WERI-Rb-1 (cell line): ENCODE data around the gene IGFBP4.

Source experiments
- DNase-seq: peaks from one replicate; pipeline ENCODE4 v3.0.0-alpha.2; 2020
- H3K27ac ChIP-seq: fragments of 250-450 bp; sonication (Bioruptor Pico); 2 replicates; pipeline ENCODE4 v1.5.1; 2020; ENCODE audit warnings: mild to moderate bottlenecking, moderate library complexity
- H3K27me3 ChIP-seq: fragments of 250-450 bp; sonication (Bioruptor Pico); 2 replicates; pipeline ENCODE4 v1.5.1; 2021; ENCODE audit warnings: mild to moderate bottlenecking, low read depth, moderate library complexity; ENCODE audit not compliant: insufficient read depth, severe bottlenecking
- H3K36me3 ChIP-seq: fragments of 250-450 bp; sonication (Bioruptor Pico); 2 replicates; pipeline ENCODE4 v1.5.1; 2020; ENCODE audit warnings: mild to moderate bottlenecking, moderate library complexity
- H3K4me3 ChIP-seq: 2 replicates; pipeline ENCODE4 v1.5.1; 2011; ENCODE audit warnings: low read depth, mild to moderate bottlenecking, control low read depth, low read length
- H3K9me3 ChIP-seq: fragments of 250-450 bp; sonication (Bioruptor Pico); 2 replicates; pipeline ENCODE4 v1.5.1; 2021; ENCODE audit warnings: mild to moderate bottlenecking, moderate library complexity; ENCODE audit not compliant: severe bottlenecking
- TF ChIP-seq, protein P1 (sequence below): IDR thresholded peaks from 2 replicates; pipeline ENCODE4 v1.5.1; 2011; ENCODE audit warnings: low read depth, mild to moderate bottlenecking, control low read depth, inconsistent platforms, low read length

Gene IGFBP4

DNA sequence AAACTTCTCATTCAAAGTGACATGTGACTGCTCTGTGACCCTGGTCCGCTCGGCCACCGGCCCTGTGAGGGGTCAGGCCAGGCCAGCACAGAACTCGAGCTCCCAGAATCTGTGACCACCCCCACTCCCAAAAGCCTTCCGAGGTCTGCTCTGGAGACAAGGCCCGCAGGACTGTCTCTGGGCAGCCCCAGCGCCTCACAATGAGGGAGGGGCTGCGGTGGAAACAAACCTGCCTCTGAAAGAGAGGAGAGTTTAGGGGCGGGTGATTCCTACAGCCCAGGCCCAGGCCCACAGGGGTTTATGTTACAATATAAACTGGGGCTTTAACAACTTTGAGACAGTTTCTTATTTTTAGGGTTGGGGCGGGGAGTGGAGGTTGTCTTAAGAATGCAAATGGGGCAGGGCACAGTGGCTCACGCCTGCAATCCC lies 19.9 kb downstream of the IGFBP4 start:
- TF ChIP-seq, protein P1, sequence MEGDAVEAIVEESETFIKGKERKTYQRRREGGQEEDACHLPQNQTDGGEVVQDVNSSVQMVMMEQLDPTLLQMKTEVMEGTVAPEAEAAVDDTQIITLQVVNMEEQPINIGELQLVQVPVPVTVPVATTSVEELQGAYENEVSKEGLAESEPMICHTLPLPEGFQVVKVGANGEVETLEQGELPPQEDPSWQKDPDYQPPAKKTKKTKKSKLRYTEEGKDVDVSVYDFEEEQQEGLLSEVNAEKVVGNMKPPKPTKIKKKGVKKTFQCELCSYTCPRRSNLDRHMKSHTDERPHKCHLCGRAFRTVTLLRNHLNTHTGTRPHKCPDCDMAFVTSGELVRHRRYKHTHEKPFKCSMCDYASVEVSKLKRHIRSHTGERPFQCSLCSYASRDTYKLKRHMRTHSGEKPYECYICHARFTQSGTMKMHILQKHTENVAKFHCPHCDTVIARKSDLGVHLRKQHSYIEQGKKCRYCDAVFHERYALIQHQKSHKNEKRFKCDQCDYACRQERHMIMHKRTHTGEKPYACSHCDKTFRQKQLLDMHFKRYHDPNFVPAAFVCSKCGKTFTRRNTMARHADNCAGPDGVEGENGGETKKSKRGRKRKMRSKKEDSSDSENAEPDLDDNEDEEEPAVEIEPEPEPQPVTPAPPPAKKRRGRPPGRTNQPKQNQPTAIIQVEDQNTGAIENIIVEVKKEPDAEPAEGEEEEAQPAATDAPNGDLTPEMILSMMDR, result no peak
- H3K9me3 ChIP-seq, result no peaks in the 10 kb centered on the region
- H3K4me3 ChIP-seq, result no peak overlapping the region
- H3K27me3 ChIP-seq, result no peaks in the 10 kb centered on the region
- DNase-seq, result no peak
- peak overlapping the region; percentile 44 for H3K27ac ChIP-seq
- no peaks in the 10 kb centered on the region; the same call in 1 of the 2 replicates for H3K36me3 ChIP-seq

DNA sequence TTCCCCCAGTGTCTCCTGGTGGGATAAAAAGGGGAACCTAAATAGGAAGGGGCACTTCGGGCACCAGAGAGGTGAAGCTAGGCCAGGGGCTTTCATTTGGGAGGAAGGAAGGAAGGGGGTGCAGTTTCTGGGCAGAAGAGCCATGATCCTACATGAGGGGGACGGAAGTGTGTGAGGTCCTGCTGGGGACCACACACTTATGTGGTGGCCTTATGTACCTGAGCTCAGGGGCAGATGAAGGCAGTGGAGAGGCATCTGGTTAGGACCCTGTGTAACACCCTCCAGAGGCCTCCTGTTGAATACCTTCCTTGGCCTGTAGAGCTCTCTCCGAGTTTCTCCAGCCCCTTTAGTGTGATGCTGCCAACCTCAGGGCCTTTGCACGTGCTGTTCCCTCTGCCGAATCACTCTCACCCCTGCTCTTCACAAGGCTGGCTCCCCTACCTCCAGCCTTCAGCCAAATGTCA lies 21.2 kb downstream of the IGFBP4 start:
- Histone ChIP-seq H3K27me3 (no peaks in the 10 kb centered on the region), H3K4me3 (no peak overlapping the region)
- no peak for DNase-seq

DNA sequence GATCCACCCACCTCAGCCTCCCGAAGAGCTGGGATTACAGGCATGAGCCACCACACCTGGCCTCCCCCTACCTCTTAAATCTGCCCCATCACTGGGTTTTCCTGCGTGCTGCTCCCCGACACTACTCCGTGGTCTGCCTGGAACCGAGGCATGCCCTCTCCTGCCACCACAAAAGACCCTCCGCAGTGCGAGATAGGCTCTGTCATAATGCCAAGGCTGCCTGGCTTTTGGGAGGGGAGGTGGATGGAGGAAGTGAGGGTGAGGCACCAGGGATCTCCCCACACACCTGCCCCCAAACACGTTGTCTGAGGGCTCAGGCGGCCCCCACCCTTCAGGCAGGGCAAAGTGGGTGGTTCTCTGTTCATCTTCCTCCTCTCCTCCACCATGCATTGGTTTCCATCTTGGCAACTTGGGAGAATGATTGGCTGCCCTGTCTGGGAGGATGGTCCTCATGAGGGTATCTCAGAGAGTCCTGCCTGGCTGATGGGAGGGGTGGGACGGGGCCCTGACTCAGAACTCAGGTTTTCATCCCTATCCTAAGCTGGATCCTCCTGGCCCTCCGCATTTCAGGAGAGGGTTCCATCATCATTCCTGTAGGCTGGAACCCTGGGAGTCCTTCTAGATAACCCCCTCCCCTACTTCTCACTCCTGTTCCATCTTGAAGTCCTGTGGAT lies 23.2 kb downstream of the IGFBP4 start:
- H3K27me3 ChIP-seq, result no peaks in the 10 kb centered on the region
- TF ChIP-seq, protein P1, result no peak
- no peaks in the 10 kb centered on the region for H3K9me3 ChIP-seq

More for the DNA sequence above, 21.2 kb downstream of the IGFBP4 start:
- no peaks in the 10 kb centered on the region for H3K9me3 ChIP-seq
- no peaks in the 10 kb centered on the region for H3K36me3 ChIP-seq
- TF ChIP-seq, protein P1, result no peak
- no peak overlapping the region for H3K27ac ChIP-seq

DNA sequence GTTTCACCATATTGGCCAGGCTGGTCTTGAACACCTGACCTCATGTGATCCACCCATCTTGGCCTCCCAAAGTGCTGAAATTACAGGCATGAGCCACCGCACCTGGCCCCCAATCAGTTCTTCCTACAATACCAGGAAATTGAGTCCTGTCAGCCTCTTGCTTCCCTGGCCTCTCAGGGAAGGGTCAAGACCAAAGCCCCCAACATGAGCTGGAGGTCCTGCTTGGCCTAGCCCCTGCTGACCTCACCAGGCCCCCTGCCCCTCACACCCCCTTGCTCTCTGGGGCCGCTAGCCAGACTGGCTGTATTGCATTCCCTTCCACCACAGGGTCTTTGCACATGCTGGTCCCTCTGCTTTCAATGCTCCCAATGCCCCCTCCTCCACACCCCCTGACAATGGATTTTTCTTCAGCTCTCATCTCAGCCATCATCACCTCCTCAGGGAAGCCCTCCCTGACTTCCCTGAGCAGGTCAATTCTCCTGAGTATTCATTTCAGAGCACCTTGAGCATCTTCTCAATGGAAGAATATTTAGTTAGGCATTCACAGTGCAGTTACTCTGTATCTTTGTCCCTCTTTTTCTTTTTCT lies 24.1 kb downstream of the IGFBP4 start:
- H3K9me3 ChIP-seq, result peaks cover 5% of the 10 kb centered on the region
- H3K36me3 ChIP-seq, result no peaks in the 10 kb centered on the region
- H3K27ac ChIP-seq, result no peak overlapping the region

More for the DNA sequence above, 23.2 kb downstream of the IGFBP4 start:
- no peak for DNase-seq
- H3K27ac ChIP-seq, result no peak overlapping the region
- H3K36me3 ChIP-seq, result no peaks in the 10 kb centered on the region
- H3K4me3 ChIP-seq, result no peak overlapping the region

DNA sequence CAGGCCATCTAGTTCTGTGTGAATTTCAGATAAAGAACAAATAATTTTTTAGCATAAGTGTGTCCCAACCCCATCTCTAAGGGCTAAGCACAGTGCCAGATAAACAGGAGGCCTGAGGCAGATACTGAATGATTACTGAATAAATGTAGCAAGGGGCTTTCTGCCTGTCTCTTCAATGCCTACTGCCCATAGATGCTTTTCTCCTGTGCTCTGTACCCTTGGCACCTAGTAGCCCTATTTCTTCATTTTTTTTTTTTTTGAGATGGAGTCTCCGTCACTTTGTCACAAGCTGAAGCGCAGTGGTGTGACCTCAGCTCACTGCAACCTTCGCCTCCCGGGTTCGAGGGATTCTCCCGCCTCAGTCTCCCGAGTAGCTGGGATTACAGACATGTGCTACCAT lies 25.3 kb downstream of the IGFBP4 start:
- TF ChIP-seq, protein P1, result no peak
- no peak for DNase-seq
- H3K9me3 ChIP-seq, result peaks cover 9% of the 10 kb centered on the region
- no peaks in the 10 kb centered on the region for H3K36me3 ChIP-seq
- no peaks in the 10 kb centered on the region for H3K27me3 ChIP-seq
- H3K27ac ChIP-seq, result no peak overlapping the region
- H3K4me3 ChIP-seq, result no peak overlapping the region

More for the DNA sequence above, 24.1 kb downstream of the IGFBP4 start:
- DNase-seq, result no peak
- no peak overlapping the region for H3K4me3 ChIP-seq
- TF ChIP-seq, protein P1, result no peak
- no peaks in the 10 kb centered on the region for H3K27me3 ChIP-seq
